OCI-LY3 (cell line): Measurements from ENCODE around the gene EHMT1.
"Not testable (repeated sequence)": the region's sequence is repeated elsewhere in the genome, so short reads cannot be mapped to it uniquely, and the experiment has no call there.

Experiments
- H2AFZ ChIP-seq: fragments of 200-600, 300-600 bp; shearing (Covaris generic); 2 replicates; pipeline ENCODE4 v1.6.0; 2014; ENCODE audit warnings: antibody characterized with exemption, low read depth, low read length
- H3K27ac ChIP-seq: fragments of 200-600, 300-600 bp; sonication (generic); 2 replicates; pipeline ENCODE4 v1.5.1; 2014; ENCODE audit warnings: mild to moderate bottlenecking, low read length, moderate library complexity, mixed read lengths
- H3K27me3 ChIP-seq: fragments of 200-600, 300-600 bp; sonication (generic); 2 replicates; pipeline ENCODE4 v1.6.1; 2014; ENCODE audit warnings: low read depth, low read length, mixed read lengths
- H3K36me3 ChIP-seq: fragments of 200-600, 300-600 bp; sonication (generic); replicated peaks from 2 replicates; pipeline ENCODE3; 2014; ENCODE audit warnings: low read depth, low read length, mixed read lengths
- H3K4me1 ChIP-seq: fragments of 300-600, 200-600 bp; sonication (generic); 2 replicates; pipeline ENCODE4 v1.6.1; 2014; ENCODE audit warnings: low read length, mixed read lengths
- H3K4me2 ChIP-seq: fragments of 200-600, 300-600 bp; sonication (generic); 2 replicates; pipeline ENCODE4 v1.6.1; 2014; ENCODE audit warnings: low read length, mixed read lengths
- H3K4me3 ChIP-seq: fragments of 300-600, 200-600 bp; sonication (generic); 2 replicates; pipeline ENCODE4 v1.5.1; 2014; ENCODE audit warnings: antibody characterized with exemption, mild to moderate bottlenecking, low read length, moderate library complexity
- H3K79me2 ChIP-seq: fragments of 300-600, 200-600 bp; shearing (Covaris generic); 2 replicates; pipeline ENCODE4 v1.6.1; 2014; ENCODE audit warnings: mild to moderate bottlenecking, low read length, mixed read lengths
- H3K9ac ChIP-seq: fragments of 300-600, 200-600 bp; shearing (Covaris generic); 2 replicates; pipeline ENCODE4 v1.6.0; 2014; ENCODE audit warnings: mild to moderate bottlenecking, low read length, moderate library complexity
- H3K9me3 ChIP-seq: fragments of 200-600, 300-600 bp; shearing (Covaris generic); 2 replicates; pipeline ENCODE4 v1.6.1; 2014; ENCODE audit warnings: low read length, mixed read lengths; ENCODE audit not compliant: insufficient read depth
- H4K20me1 ChIP-seq: fragments of 200-600, 300-600 bp; sonication (generic); 2 replicates; pipeline ENCODE4 v1.6.1; 2016; ENCODE audit warnings: low read length, mixed read lengths; ENCODE audit not compliant: insufficient read depth
- EZH2phosphoT487 ChIP-seq: fragments of 200-600 bp; shearing (Covaris generic); IDR thresholded peaks from 2 replicates; pipeline ENCODE4 v1.6.1; 2018; ENCODE audit warnings: antibody characterized with exemption, mixed run types, low read depth
- TF ChIP-seq, protein P1 (sequence below): fragments of 200-600, 300-600 bp; sonication (generic); IDR thresholded peaks from 2 replicates; pipeline ENCODE4 v1.5.1; 2014; ENCODE audit warnings: antibody characterized with exemption, low read length, low read depth

The EHMT1 gene

DNA sequence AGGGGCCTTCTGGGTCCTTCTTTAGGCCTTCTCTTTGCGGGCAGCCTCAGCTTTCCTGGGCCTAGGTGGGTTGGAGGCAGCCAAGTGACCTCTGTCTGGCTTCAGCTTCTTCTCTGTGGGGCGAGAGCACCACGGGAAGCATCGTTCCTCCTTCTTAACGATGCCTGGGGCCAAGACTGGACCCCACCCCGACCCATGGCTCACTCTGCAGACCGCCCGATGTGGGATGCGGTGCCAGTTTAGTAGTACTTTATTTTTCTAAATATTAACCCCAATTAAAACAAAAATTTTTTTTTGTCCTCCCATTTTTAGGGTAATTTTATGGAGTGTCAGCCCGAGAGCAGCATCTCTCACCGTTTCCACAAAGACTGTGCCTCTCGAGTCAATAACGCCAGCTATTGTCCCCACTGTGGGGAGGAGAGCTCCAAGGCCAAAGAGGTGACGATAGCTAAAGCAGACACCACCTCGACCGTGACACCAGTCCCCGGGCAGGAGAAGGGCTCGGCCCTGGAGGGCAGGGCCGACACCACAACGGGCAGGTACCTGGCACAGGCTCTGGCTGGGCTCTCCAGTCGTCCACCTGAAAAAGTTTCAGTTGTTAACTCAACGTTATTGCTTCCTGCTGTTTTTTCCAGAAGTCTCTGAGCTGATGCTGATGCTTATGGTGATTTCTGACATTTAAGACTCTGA is 157.6 kb downstream of the EHMT1 start:
- Histone ChIP-seq H3K4me1 (no peaks in the 10 kb centered on the region), H3K27me3 (no peaks in the 10 kb centered on the region), H3K4me2 (no peak overlapping the region), H3K27ac (no peak overlapping the region), H3K36me3 (peaks cover 59% of the 10 kb centered on the region), H3K4me3 (no peak overlapping the region), H3K9ac (no peak overlapping the region), H3K79me2 (peaks cover 18% of the 10 kb centered on the region; the same call in 1 of the 2 replicates), H2AFZ (no peak overlapping the region), H4K20me1 (no peaks in the 10 kb centered on the region), H3K9me3 (no peaks in the 10 kb centered on the region)
- no peak for TF ChIP-seq EZH2phosphoT487
- TF ChIP-seq, protein P1, sequence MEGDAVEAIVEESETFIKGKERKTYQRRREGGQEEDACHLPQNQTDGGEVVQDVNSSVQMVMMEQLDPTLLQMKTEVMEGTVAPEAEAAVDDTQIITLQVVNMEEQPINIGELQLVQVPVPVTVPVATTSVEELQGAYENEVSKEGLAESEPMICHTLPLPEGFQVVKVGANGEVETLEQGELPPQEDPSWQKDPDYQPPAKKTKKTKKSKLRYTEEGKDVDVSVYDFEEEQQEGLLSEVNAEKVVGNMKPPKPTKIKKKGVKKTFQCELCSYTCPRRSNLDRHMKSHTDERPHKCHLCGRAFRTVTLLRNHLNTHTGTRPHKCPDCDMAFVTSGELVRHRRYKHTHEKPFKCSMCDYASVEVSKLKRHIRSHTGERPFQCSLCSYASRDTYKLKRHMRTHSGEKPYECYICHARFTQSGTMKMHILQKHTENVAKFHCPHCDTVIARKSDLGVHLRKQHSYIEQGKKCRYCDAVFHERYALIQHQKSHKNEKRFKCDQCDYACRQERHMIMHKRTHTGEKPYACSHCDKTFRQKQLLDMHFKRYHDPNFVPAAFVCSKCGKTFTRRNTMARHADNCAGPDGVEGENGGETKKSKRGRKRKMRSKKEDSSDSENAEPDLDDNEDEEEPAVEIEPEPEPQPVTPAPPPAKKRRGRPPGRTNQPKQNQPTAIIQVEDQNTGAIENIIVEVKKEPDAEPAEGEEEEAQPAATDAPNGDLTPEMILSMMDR, result no peak

DNA sequence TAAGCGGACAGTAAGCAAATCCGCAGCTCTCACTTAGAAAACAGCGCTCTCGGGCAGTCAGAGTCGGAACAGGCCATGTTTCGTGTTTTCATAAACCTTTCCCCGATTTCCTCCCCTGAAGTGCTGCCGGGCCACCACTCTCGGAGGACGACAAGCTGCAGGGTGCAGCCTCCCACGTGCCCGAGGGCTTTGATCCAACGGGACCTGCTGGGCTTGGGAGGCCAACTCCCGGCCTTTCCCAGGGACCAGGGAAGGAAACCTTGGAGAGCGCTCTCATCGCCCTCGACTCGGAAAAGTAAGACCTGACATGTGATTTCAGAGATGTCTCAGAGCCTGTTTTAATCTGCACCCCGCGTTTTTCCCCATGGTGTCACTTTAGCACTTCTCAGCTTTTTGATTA is 159.0 kb downstream of the EHMT1 start:
- Histone ChIP-seq H3K27me3 (no peaks in the 10 kb centered on the region), H3K36me3 (peaks cover 68% of the 10 kb centered on the region)

DNA sequence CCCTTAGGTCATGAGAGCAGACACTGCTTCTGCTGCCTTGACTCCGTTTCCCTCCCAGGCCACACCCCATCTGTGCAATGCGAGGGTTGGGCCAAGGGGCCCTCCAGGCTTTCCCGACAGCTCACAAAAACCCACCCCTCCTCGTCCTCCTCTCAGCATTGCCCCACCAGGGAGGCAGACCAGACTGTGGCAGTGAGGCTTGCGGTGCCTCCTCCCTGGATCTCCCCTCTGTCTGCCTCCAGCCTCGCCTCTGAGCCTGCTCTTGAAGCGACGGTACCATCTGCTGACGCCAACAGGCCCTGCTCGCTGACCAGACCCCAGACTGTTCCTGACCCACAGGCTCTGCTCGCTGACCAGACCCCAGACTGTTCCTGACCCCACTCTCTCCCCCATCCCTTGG is 159.5 kb downstream of the EHMT1 start:
- no peaks in the 10 kb centered on the region for H3K9me3 ChIP-seq
- H3K79me2 ChIP-seq, result peaks cover 22% of the 10 kb centered on the region; the same call in 1 of the 2 replicates
- H3K4me1 ChIP-seq, result no peaks in the 10 kb centered on the region
- no peak overlapping the region for H3K4me3 ChIP-seq
- TF ChIP-seq, protein P1, result no peak
- no peak for TF ChIP-seq EZH2phosphoT487
- no peak overlapping the region for H2AFZ ChIP-seq
- H3K27ac ChIP-seq, result no peak overlapping the region
- H4K20me1 ChIP-seq, result no peaks in the 10 kb centered on the region
- H3K9ac ChIP-seq, result no peak overlapping the region
- H3K36me3 ChIP-seq, result peaks cover 73% of the 10 kb centered on the region
- H3K4me2 ChIP-seq, result no peak overlapping the region
- no peaks in the 10 kb centered on the region for H3K27me3 ChIP-seq

More for the DNA sequence above, 159.0 kb downstream of the EHMT1 start:
- no peak overlapping the region for H3K4me3 ChIP-seq
- H3K9ac ChIP-seq, result no peak overlapping the region
- no peaks in the 10 kb centered on the region for H3K9me3 ChIP-seq
- no peak for TF ChIP-seq EZH2phosphoT487
- TF ChIP-seq, protein P1, result no peak
- no peaks in the 10 kb centered on the region for H3K4me1 ChIP-seq
- H3K27ac ChIP-seq, result no peak overlapping the region
- no peaks in the 10 kb centered on the region for H4K20me1 ChIP-seq
- H3K4me2 ChIP-seq, result no peak overlapping the region
- H2AFZ ChIP-seq, result no peak overlapping the region
- peaks cover 18% of the 10 kb centered on the region; the same call in 1 of the 2 replicates for H3K79me2 ChIP-seq

DNA sequence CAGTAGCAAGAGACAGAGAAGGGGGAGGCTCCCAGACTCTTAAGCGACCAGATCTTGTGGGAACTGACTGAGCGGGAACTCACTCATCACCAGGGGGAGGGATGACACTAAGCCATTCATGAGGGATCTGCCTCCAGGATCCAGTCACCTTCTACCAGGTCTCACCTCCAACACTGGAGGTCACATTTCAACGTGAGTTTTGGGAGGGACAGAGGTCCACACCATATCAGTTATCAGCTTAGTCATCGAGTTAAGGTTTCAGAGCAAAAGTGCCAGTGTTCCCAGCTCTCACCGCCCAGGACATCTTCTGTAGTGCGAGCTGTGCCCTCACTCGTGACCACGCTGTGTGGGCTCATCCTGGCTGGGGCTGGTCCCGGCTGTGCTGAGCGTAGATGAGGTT is 160.1 kb downstream of the EHMT1 start:
- no peak overlapping the region for H2AFZ ChIP-seq
- no peak overlapping the region for H3K9ac ChIP-seq
- H3K27me3 ChIP-seq, result no peaks in the 10 kb centered on the region
- H3K36me3 ChIP-seq, result peaks cover 78% of the 10 kb centered on the region
- H3K4me3 ChIP-seq, result no peak overlapping the region
- H3K27ac ChIP-seq, result no peak overlapping the region
- no peak overlapping the region for H3K4me2 ChIP-seq
- no peaks in the 10 kb centered on the region for H3K4me1 ChIP-seq
- TF ChIP-seq EZH2phosphoT487, result no peak
- TF ChIP-seq, protein P1, result no peak
- peaks cover 22% of the 10 kb centered on the region; the same call in 1 of the 2 replicates for H3K79me2 ChIP-seq
- no peaks in the 10 kb centered on the region for H4K20me1 ChIP-seq
- no peaks in the 10 kb centered on the region for H3K9me3 ChIP-seq

DNA sequence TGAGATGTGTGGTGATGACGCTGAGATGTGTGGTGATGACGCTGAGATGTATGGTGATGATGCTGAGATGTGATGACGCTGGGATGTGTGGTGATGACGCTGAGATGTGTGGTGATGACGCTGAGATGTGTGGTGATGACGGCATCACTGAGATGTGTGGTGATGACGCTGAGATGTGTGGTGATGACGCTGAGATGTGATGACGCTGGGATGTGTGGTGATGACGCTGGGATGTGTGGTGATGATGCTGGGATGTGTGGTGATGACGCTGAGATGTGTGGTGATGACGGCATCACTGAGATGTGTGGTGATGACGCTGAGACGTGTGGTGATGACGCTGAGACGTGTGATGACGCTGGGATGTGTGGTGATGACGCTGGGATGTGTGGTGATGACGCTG is 161.2 kb downstream of the EHMT1 start:
- H3K4me3 ChIP-seq, result not testable (repeated sequence)

More for the DNA sequence above, 161.2 kb downstream of the EHMT1 start:
- not testable (repeated sequence) for H3K9ac ChIP-seq, H3K4me1 ChIP-seq, H4K20me1 ChIP-seq, H3K4me2 ChIP-seq, H3K9me3 ChIP-seq, H2AFZ ChIP-seq, H3K27me3 ChIP-seq, H3K27ac ChIP-seq
- peaks cover 84% of the 10 kb centered on the region for H3K36me3 ChIP-seq
- H3K79me2 ChIP-seq, result peaks cover 29% of the 10 kb centered on the region; the same call in 1 of the 2 replicates
